Endothelial cell of umbilical vein (primary cell): ENCODE measurements around the gene FXYD3.

Source experiments
- JUN ChIP-seq: IDR thresholded peaks from 2 replicates; pipeline ENCODE4 v1.6.1; 2011; ENCODE audit warnings: borderline replicate concordance, low read depth; ENCODE audit not compliant: insufficient read length, insufficient read depth
- MYC ChIP-seq: IDR thresholded peaks from one replicate; pipeline ENCODE4 v1.6.1; 2011; ENCODE audit warnings: mild to moderate bottlenecking, low read depth, low read length
- POLR2A ChIP-seq: IDR thresholded peaks from 2 replicates; pipeline ENCODE4 v1.6.1; 2012; ENCODE audit warnings: low read depth, mild to moderate bottlenecking, control low read depth, low read length
- TF ChIP-seq, protein P1 (sequence below), 2 donors: IDR thresholded peaks; 1 replicate in 1 of 2; 2 replicates in 1 of 2; pipeline ENCODE4 v1.5.1; 2011; ENCODE audit warnings: low read length in 2 of 2, mild to moderate bottlenecking in 2 of 2, moderate library complexity in 2 of 2, control low read depth in 1 of 2, inconsistent platforms in 1 of 2, low read depth in 1 of 2; ENCODE audit not compliant: insufficient read depth in 1 of 2; ENCODE audit errors: extremely low read depth in 1 of 2

DNA sequence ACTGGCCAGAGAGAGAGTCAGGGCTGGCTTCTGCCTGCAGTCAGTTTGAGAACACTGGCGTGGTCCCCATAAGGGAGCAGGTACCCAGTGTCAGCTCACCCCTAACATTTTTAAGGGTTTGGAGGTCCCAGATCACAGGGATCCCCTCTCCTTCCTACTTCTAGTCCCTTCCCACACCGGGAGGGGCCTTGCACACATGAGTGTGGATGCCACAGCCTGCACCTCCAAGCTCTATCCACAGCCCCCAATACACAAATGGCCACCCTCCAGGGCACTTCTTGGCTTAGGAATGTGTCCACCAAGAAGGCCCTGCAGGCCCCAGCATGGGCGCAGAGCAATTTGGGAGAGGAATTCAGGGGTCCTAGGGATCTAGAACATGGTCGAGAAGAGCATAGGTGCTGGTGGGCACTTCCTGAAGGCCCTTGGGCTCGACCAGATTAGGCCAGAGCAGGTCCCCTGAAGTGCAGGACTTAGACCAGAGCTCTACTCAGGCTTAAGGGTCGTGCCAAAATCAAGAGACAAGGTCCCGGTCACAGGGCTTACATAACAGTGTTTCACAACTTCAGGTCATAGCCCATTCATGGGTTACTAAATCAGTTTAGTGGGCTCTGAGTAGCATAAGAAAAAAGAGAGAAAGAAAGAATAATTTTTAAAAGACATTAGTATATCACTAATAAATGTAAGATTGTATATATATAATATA is 54.9 kb downstream of the FXYD3 start:
- TF ChIP-seq POLR2A = no peak
- TF ChIP-seq, protein P1, sequence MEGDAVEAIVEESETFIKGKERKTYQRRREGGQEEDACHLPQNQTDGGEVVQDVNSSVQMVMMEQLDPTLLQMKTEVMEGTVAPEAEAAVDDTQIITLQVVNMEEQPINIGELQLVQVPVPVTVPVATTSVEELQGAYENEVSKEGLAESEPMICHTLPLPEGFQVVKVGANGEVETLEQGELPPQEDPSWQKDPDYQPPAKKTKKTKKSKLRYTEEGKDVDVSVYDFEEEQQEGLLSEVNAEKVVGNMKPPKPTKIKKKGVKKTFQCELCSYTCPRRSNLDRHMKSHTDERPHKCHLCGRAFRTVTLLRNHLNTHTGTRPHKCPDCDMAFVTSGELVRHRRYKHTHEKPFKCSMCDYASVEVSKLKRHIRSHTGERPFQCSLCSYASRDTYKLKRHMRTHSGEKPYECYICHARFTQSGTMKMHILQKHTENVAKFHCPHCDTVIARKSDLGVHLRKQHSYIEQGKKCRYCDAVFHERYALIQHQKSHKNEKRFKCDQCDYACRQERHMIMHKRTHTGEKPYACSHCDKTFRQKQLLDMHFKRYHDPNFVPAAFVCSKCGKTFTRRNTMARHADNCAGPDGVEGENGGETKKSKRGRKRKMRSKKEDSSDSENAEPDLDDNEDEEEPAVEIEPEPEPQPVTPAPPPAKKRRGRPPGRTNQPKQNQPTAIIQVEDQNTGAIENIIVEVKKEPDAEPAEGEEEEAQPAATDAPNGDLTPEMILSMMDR (IDR thresholded peaks at IDR 0.05; ENCODE audit: extremely low read depth in 1 of 2, insufficient read depth in 1 of 2, low read depth in 1 of 2, low read length in 2 of 2) = no peak
- no peak for TF ChIP-seq MYC
- TF ChIP-seq JUN = no peak
